Bronchial epithelial cell (primary cell): ENCODE results near the gene TIMM50. TPM values are rescaled to one million over a fixed set of nuclear protein-coding genes. Genes with fewer than 3 reads are reported as not detected.

ENCODE experiments used
- DNase-seq: peaks from one replicate; pipeline ENCODE4 v3.0.0-alpha.2; 2010; ENCODE audit warnings: low read depth
- FAIRE-seq: peaks from 2 replicates; lab custom pipeline; 2011; peaks lifted over from hg19 to GRCh38; lab: Jason Lieb, UNC
- H3K27me3 ChIP-seq: 2 replicates; pipeline ENCODE4 v1.5.1; 2011; ENCODE audit warnings: low read length; ENCODE audit not compliant: control insufficient read depth, insufficient read depth
- H3K36me3 ChIP-seq: 2 replicates; pipeline ENCODE4 v1.5.1; 2011; ENCODE audit warnings: low read length; ENCODE audit not compliant: control insufficient read depth, insufficient read depth
- H3K4me3 ChIP-seq: 2 replicates; pipeline ENCODE4 v1.5.1; 2011; ENCODE audit warnings: mild to moderate bottlenecking, low read depth, low read length, control low read depth
- total RNA-seq: library from RNA; depleted of rRNA; stranded (reverse); fragments of >200 nt; gene quantifications from 2 replicates; pipeline ENCODE4 v1.2.1, GENCODE V29; 2014
- TF ChIP-seq, protein P1 (sequence below): IDR thresholded peaks from 2 replicates; pipeline ENCODE4 v1.5.1; 2011; ENCODE audit warnings: mild to moderate bottlenecking, moderate library complexity, low read length, control low read depth, inconsistent platforms; ENCODE audit not compliant: insufficient read depth, severe bottlenecking

The TIMM50 gene
- total RNA-seq, 1 donor from 2014 or later, result 84.2 TPM

DNA sequence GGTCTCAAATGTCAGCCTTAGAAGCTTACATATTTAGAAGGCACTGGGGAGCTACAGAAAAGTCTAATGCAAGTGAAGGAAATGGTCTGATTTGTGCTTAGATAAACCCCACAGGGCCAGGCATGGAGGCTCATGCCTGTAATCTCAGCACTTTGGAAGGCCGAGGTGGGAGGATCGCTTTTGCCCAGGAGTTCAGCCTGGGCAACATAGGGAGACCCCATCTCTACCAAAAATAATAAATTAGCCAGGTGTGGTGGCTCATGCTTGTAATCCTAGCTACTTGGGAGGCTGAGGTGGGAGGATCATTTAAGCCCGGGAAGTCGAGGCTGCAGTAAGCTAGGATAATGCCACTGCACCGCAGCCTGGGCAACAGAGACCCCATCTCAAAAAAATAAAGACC is 15.4 kb downstream of the TIMM50 start:
- Histone ChIP-seq H3K27me3 (peaks cover 5% of the 10 kb centered on the region), H3K36me3 (peaks cover 2% of the 10 kb centered on the region), H3K4me3 (no peak overlapping the region)
- TF ChIP-seq, protein P1, sequence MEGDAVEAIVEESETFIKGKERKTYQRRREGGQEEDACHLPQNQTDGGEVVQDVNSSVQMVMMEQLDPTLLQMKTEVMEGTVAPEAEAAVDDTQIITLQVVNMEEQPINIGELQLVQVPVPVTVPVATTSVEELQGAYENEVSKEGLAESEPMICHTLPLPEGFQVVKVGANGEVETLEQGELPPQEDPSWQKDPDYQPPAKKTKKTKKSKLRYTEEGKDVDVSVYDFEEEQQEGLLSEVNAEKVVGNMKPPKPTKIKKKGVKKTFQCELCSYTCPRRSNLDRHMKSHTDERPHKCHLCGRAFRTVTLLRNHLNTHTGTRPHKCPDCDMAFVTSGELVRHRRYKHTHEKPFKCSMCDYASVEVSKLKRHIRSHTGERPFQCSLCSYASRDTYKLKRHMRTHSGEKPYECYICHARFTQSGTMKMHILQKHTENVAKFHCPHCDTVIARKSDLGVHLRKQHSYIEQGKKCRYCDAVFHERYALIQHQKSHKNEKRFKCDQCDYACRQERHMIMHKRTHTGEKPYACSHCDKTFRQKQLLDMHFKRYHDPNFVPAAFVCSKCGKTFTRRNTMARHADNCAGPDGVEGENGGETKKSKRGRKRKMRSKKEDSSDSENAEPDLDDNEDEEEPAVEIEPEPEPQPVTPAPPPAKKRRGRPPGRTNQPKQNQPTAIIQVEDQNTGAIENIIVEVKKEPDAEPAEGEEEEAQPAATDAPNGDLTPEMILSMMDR, result no peak
- FAIRE-seq, result no peak
- no peak for DNase-seq

DNA sequence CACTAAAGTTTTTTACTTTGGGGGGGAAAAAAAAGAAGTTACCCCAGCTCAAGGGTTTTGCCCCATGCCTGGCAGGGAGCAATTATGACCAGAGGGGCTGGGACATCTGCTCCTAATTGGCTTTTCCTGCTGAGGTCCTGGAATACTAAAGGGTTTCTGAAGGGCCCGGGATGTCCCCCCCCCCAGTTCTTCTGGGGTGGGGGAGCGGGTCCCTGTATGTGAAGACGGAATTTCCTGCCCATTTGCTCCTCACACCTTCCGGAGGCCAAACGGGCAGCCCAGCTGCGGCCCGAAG is 17.0 kb downstream of the TIMM50 start:
- Histone ChIP-seq H3K27me3 (peaks cover 5% of the 10 kb centered on the region), H3K4me3 (no peak overlapping the region), H3K36me3 (no peaks in the 10 kb centered on the region)
- TF ChIP-seq, protein P1, result no peak
- DNase-seq, result no peak
- no peak for FAIRE-seq

DNA sequence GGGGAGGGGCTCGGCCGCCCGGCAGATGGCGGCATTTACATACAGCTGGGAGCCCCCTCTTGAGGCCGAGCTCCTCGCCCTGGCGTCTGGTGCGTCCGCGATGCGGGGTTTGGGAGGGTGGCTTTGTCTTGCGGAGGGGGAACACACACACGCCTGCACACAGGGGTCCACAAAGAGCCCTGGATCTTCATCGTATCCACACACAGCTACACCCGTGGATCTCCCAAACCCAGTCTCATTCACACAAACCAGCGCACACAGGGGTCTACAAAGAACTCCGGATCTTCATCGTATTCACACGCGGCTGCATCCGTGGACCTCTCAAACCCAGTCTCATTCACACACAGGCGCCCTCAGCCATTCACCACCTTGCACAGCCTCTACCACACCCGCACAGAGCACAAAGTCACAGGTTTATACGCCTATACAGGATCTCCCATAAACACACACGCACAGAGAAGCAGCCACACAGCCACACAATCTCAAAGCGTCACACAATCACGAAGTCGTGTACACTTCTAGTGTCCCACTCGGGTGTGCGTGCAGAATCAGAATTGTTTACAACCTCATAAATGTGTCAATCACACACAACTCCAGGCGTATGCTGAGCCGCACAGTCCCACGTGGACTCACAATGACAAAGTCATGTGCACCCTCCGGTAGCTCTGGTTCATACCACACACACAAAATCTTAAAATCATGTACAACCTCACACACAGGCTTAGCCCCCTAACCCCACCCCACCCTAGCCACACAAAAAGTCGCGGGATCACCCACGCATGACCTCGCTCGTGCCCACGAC is 17.6 kb downstream of the TIMM50 start:
- no peak overlapping the region for H3K4me3 ChIP-seq
- DNase-seq, result no peak
- no peaks in the 10 kb centered on the region for H3K36me3 ChIP-seq
- peak; percentile 68 for FAIRE-seq
- TF ChIP-seq, protein P1, result peak; percentile 31
- H3K27me3 ChIP-seq, result peaks cover 5% of the 10 kb centered on the region

DNA sequence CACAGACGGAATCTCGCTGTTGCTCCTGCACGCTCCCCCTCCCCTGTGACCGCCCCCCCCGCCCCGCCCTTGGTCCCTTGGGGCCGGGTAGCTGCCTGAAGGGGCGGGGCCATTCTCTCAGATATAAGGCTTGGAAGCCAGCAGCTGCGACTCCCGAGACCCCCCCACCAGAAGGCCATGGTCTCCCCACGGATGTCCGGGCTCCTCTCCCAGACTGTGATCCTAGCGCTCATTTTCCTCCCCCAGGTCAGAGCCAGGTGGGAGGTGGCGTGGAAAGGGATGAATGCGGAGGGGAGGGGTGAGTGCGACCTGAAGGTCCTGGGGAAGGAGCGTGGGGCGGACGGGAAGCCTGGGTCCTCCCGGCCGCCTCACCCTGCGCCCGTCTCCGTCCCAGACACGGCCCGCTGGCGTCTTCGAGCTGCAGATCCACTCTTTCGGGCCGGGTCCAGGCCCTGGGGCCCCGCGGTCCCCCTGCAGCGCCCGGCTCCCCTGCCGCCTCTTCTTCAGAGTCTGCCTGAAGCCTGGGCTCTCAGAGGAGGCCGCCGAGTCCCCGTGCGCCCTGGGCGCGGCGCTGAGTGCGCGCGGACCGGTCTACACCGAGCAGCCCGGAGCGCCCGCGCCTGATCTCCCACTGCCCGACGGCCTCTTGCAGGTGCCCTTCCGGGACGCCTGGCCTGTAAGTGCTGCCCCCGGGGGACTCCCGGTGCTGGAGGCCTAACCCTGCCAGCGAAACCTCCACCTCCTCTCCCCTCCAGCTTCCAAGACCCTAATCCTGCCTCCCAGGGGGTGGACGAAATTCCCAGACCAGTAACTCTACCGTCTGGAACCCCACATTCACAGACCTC is 18.4 kb downstream of the TIMM50 start, which contains the start of gene DLL3:
TSS of gene DLL3 (plus strand) at position 150 of the 845 bp plus-strand sequence. CDS start at position 178, 28 bp downstream.
- FAIRE-seq (no peak), DNase-seq (no peak)
- Histone ChIP-seq H3K27me3 (peaks cover 5% of the 10 kb centered on the region), H3K36me3 (no peaks in the 10 kb centered on the region), H3K4me3 (no peak within 1 kb of the TSS)
- TF ChIP-seq, protein P1, result no peak

DNA sequence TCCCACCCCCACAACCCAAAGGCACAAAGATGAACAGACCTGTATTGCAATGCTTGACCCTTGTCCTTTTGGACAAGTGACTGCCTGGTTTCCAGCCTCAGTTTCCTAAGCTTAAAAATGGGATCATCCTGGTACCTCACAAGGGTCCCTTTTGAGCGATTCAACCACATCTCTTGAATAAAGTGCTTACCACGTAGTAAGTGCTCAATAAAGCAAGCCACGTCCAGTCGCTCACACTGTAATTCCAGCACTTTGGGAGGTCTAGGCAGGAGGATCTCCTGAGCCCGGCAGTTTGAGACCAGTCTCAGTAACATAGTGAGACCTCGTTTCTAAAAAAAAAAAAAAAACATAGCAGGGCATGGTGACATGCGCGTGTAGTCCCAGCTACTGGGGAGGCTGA is 19.3 kb downstream of the TIMM50 start:
- no peak overlapping the region for H3K4me3 ChIP-seq
- TF ChIP-seq, protein P1, result no peak
- FAIRE-seq, result no peak
- DNase-seq, result no peak
- no peaks in the 10 kb centered on the region for H3K36me3 ChIP-seq
- H3K27me3 ChIP-seq, result peaks cover 5% of the 10 kb centered on the region
